NB4 (cell line): ENCODE data around the gene DESI1.
"Not testable (repeated sequence)": the region's sequence is repeated elsewhere in the genome, so short reads cannot be mapped to it uniquely, and the experiment has no call there.

Experiments
- DNase-seq: peaks from one replicate; pipeline ENCODE4 v3.0.0; 2010; ENCODE audit warnings: low read depth
- H3K4me3 ChIP-seq: one replicate; pipeline ENCODE4 v1.5.1; 2011; ENCODE audit warnings: mild to moderate bottlenecking, low read depth, low read length, moderate library complexity
- MYC ChIP-seq: IDR thresholded peaks from 2 replicates; pipeline ENCODE4 v1.6.1; 2011; ENCODE audit warnings: low read depth, low read length
- POLR2A ChIP-seq: IDR thresholded peaks from 2 replicates; pipeline ENCODE4 v1.6.1; 2011; ENCODE audit warnings: mild to moderate bottlenecking; ENCODE audit not compliant: insufficient read length; ENCODE audit errors: extremely low read depth
- TF ChIP-seq, protein P1 (sequence below): IDR thresholded peaks from one replicate; pipeline ENCODE4 v1.5.1; 2012; ENCODE audit warnings: low read depth, low read length
- TF ChIP-seq, protein P2 (sequence below): IDR thresholded peaks from 2 replicates; pipeline ENCODE4 v1.6.1; 2011; ENCODE audit warnings: low read depth, low read length

Gene DESI1

GRCh38 chr22:41563051-41563711, 57.7 kb downstream of the DESI1 start:
- TF ChIP-seq, protein P1, sequence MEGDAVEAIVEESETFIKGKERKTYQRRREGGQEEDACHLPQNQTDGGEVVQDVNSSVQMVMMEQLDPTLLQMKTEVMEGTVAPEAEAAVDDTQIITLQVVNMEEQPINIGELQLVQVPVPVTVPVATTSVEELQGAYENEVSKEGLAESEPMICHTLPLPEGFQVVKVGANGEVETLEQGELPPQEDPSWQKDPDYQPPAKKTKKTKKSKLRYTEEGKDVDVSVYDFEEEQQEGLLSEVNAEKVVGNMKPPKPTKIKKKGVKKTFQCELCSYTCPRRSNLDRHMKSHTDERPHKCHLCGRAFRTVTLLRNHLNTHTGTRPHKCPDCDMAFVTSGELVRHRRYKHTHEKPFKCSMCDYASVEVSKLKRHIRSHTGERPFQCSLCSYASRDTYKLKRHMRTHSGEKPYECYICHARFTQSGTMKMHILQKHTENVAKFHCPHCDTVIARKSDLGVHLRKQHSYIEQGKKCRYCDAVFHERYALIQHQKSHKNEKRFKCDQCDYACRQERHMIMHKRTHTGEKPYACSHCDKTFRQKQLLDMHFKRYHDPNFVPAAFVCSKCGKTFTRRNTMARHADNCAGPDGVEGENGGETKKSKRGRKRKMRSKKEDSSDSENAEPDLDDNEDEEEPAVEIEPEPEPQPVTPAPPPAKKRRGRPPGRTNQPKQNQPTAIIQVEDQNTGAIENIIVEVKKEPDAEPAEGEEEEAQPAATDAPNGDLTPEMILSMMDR: no peak
- DNase-seq: peak; percentile 67
- H3K4me3 ChIP-seq: no peak overlapping the region

DNA sequence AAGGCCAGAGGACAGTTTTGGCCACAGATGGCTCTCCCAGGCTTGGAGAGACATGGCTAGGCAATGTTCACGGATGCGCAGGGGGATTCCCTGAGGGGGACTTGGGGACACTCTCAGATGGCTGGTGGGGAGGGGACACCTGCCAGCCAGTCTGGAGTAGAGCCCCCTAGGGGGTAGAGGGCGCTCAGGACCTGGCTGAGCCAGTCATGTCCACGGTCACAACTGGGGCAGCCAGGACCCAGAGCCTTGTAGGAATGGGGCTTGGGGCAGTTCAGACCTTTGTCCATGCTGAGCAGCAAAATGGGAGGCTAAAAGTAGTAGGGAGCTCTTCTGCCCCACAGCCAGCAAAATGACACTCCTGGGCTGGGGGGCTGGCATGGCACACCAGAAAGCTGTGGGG, 58.4 kb downstream of the DESI1 start:
- TF ChIP-seq POLR2A (no peak), MYC (no peak)
- TF ChIP-seq, protein P1: no peak
- TF ChIP-seq, protein P2, sequence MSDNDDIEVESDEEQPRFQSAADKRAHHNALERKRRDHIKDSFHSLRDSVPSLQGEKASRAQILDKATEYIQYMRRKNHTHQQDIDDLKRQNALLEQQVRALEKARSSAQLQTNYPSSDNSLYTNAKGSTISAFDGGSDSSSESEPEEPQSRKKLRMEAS: no peak
- no peak overlapping the region for H3K4me3 ChIP-seq
- DNase-seq: no peak

DNA sequence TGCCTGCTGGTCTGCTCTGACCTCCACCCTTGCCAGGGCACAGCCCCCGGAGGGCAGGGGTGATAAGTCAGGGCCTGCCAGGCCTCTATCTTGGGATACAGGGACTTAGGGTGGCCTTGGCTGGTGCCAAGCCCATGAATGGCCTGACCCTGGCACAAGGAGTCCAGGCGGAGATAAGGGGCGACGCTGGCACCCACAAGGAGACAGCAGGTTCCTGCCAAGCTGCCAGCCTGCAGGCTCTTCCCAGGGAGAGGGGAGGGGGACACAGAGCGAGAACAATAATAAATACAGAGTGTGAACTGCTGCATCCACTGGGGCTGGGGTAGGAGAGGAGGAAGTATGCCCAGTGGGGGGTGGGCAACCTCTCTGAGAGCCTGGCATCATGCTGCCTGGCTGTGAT, 59.1 kb downstream of the DESI1 start:
- no peak for TF ChIP-seq MYC

GRCh38 chr22:41561335-41561734, 59.5 kb downstream of the DESI1 start:
- H3K4me3 ChIP-seq: no peak overlapping the region
- TF ChIP-seq, protein P1: no peak
- TF ChIP-seq MYC (no peak), POLR2A (no peak)
- TF ChIP-seq, protein P2: no peak
- no peak for DNase-seq

More for the DNA sequence above, 59.1 kb downstream of the DESI1 start:
- no peak overlapping the region for H3K4me3 ChIP-seq
- no peak for DNase-seq

GRCh38 chr22:41560095-41560471, 60.8 kb downstream of the DESI1 start:
- TF ChIP-seq POLR2A: no peak
- TF ChIP-seq, protein P2: no peak
- TF ChIP-seq MYC: no peak
- no peak for DNase-seq
- H3K4me3 ChIP-seq: no peak overlapping the region

- not testable (repeated sequence) for H3K4me3 ChIP-seq, DNase-seq
Observed at GRCh38 chr22:41558241-41558630, 62.6 kb downstream of the DESI1 start.

GRCh38 chr22:41557401-41558240, 63.2 kb downstream of the DESI1 start:
- no peak for TF ChIP-seq MYC
- TF ChIP-seq POLR2A: no peak
- TF ChIP-seq, protein P1: no peak
- TF ChIP-seq, protein P2: no peak
- no peak overlapping the region for H3K4me3 ChIP-seq
- DNase-seq: no peak
